IgD-negative memory B cell (primary cell): ENCODE results near the gene GPR82. TPM values are rescaled to one million over a fixed set of nuclear protein-coding genes. Genes with fewer than 3 reads are reported as not detected.
"Not testable (repeated sequence)": the region's sequence is repeated elsewhere in the genome, so short reads cannot be mapped to it uniquely, and the experiment has no call there.

Experiments used
- H3K27ac Mint-ChIP-seq, 3 donors: one replicate each; pipeline ENCODE4 v1.8.0; 2020 to 2022; ENCODE audit warnings: mild to moderate bottlenecking in 3 of 3, mixed read lengths in 3 of 3, moderate library complexity in 1 of 3
- H3K27me3 Mint-ChIP-seq: one replicate; pipeline ENCODE4 v1.8.0; 2021; ENCODE audit warnings: mixed read lengths
- H3K36me3 Mint-ChIP-seq: one replicate; pipeline ENCODE4 v1.8.0; 2020; ENCODE audit warnings: mild to moderate bottlenecking, mixed read lengths
- H3K4me1 Mint-ChIP-seq, 3 donors: one replicate each; pipeline ENCODE4 v1.8.0; 2020 to 2022; ENCODE audit warnings: mixed read lengths in 3 of 3, mild to moderate bottlenecking in 1 of 3
- H3K4me3 Mint-ChIP-seq, 4 donors: one replicate each; pipeline ENCODE4 v1.8.0; 2020 to 2022; ENCODE audit warnings: mild to moderate bottlenecking in 4 of 4, mixed read lengths in 4 of 4, moderate library complexity in 3 of 4
- H3K9me3 Mint-ChIP-seq, 3 donors: one replicate each; pipeline ENCODE4 v1.8.0; 2020 to 2021; ENCODE audit warnings: mixed read lengths in 3 of 3, mild to moderate bottlenecking in 1 of 3
- polyA plus RNA-seq: library from polyadenylated mRNA; unstranded; fragments of 300-500 nt; fragmentation: Illumina TruSeq; gene quantifications from one replicate; pipeline ENCODE4 v1.2.3, GENCODE V29; 2021

GPR82 gene, protein sequence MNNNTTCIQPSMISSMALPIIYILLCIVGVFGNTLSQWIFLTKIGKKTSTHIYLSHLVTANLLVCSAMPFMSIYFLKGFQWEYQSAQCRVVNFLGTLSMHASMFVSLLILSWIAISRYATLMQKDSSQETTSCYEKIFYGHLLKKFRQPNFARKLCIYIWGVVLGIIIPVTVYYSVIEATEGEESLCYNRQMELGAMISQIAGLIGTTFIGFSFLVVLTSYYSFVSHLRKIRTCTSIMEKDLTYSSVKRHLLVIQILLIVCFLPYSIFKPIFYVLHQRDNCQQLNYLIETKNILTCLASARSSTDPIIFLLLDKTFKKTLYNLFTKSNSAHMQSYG
- 0.34 TPM for polyA plus RNA-seq

DNA sequence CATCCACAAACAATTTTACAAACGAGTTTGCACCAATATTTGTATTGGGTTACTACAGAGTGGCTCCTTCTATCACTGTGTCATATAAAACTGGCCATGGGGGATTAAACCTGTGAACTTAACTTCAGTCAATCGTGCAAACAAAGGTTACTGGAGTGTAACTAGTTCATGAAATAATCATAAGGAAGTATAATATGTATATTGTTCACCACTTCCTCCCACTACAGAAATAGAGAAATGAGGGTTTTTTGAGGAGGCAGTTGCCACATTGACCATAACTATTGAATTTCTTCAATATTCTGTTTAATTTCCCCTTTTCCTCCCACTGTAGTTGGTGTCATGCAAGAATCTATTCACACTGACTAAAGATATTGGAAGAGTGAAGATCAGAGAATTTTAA lies at the start of gene GPR82:
Gene GPR82, plus strand, starts transcription at position 356 of the 400 bp plus-strand sequence. CDS start 2,846 bp downstream, outside the sequence.
- Mint-ChIP-seq H3K9me3 (peaks cover 0 to 6% (median 2%) of the 10 kb centered on the region in 3 donors), H3K36me3 (no peaks in the 10 kb centered on the region), H3K27ac (no peak within 1 kb of the TSS), H3K27me3 (peaks cover 12% of the 10 kb centered on the region), H3K4me1 (peaks cover 24 to 48% (median 42%) of the 10 kb centered on the region in 3 donors), H3K4me3 (peak within 1 kb of the TSS in 2 of 4 donors; percentile 47 to 48)

DNA sequence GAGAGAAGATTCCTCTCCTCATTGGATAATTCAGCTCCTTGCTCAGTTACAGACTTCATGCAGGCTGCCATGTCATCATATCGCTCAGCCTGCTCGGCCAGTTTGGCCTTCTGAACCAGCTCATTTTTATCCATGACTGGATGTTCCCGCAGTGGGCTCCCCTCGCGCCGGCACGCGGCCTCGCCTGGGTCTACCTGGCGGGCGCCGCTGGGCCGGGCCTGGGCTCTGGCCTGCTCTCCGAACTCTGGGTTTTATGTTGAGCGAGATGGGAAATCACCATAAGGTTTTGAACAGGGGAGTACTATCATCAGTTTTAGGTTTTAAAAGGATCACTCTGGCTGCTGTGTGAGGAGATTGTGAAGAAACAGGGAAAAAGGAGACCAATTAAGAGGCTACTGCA lies 47.6 kb upstream of the GPR82 start:
- H3K27ac Mint-ChIP-seq: not testable (repeated sequence)

DNA sequence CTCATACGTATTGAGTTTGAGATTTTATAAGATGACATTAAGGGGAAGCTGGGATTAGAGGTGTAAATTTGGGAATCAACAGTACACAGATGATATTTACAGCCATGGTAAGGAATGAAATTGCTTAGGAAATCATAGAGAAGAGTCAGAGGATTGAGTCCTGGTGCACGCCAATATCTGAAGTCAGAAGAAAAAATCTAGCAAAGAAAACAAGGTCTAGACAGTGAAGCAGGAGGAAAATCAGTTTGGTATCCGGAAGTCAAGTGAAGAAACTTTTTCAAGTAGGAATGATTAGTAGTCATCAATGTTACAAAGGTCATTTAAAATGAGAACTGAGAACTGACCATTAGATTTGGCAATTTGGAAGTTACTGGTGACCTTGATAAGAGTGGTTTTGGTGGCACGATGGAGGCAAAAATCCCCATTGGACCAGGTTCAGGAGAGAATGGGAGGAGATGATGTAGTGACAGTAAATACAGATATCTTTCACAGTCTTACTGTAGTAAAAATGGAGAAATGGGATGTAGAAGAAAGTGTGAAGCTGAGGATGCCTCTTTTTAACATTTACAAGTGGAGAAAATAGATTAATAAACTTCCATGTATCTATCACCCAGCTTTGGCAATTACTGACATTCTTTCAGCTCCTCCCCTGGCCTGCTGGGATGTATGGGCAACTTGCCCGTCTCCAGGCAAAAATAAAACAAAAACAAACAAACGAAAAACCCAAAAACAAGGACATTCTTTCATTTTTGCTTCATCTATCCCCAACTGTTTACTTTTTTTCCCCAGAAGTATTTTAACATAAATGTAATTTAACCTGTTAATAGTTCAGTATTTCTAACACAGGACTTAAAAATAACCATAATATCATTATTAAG lies 46.6 kb upstream of the GPR82 start:
- Mint-ChIP-seq H3K4me1 (peaks cover 4 to 8% (median 8%) of the 10 kb centered on the region in 3 donors), H3K27ac (peak overlapping the region in 1 of 3 donors; percentile 9), H3K27me3 (no peaks in the 10 kb centered on the region), H3K9me3 (no peaks in the 10 kb centered on the region), H3K36me3 (peaks cover 6% of the 10 kb centered on the region), H3K4me3 (peak overlapping the region in 1 of 4 donors; percentile 59)

More for the DNA sequence above, 47.6 kb upstream of the GPR82 start:
- H3K4me1 Mint-ChIP-seq, H3K36me3 Mint-ChIP-seq, H3K9me3 Mint-ChIP-seq, H3K4me3 Mint-ChIP-seq, H3K27me3 Mint-ChIP-seq: not testable (repeated sequence)

DNA sequence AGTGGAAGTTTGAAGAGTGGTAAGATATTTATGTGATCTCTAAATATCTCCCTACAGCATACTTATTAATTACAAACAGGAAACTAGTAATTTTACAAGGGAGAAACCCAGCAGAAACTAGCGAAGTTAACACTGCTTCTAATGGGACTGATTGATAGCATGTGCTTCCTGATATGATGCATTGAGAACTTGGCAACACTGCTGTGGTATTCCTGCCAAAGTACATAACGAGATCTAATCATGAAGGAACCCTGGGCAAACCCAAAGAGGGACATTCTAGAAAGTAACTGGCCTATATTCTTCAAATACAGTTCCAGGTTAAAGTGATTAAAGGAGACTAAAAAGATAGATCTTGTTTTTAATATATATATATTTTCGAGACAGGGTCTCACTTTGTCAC lies 39.8 kb upstream of the GPR82 start:
- no peaks in the 10 kb centered on the region for H3K36me3 Mint-ChIP-seq
- H3K27me3 Mint-ChIP-seq: peaks cover 5% of the 10 kb centered on the region
- no peak overlapping the region for H3K4me3 Mint-ChIP-seq
- no peak overlapping the region for H3K27ac Mint-ChIP-seq
- no peaks in the 10 kb centered on the region for H3K9me3 Mint-ChIP-seq
- H3K4me1 Mint-ChIP-seq: peaks cover 15 to 34% (median 22%) of the 10 kb centered on the region in 3 donors

DNA sequence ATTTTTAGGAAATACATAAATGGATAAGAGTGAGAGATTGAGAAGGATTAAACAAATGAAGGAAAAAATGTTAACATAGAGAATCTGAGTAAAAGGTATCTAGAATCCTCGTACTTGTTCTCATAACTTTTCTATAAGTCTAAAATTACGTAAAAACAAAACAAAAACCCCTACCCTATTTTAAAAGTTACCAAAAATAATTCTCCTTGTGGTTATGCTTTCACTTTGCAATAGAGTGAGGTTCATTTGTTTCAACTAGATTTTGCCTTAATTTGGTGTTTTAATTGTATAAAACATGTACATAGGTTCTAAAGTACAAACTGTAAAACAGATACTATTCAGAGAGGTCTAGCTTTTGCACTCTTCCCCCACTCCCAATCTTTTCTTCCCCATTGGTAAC lies 39.0 kb upstream of the GPR82 start:
- Mint-ChIP-seq H3K4me3 (no peak overlapping the region), H3K4me1 (peaks cover 15 to 34% (median 22%) of the 10 kb centered on the region in 3 donors), H3K27ac (no peak overlapping the region), H3K27me3 (peaks cover 5% of the 10 kb centered on the region), H3K36me3 (no peaks in the 10 kb centered on the region), H3K9me3 (no peaks in the 10 kb centered on the region)

DNA sequence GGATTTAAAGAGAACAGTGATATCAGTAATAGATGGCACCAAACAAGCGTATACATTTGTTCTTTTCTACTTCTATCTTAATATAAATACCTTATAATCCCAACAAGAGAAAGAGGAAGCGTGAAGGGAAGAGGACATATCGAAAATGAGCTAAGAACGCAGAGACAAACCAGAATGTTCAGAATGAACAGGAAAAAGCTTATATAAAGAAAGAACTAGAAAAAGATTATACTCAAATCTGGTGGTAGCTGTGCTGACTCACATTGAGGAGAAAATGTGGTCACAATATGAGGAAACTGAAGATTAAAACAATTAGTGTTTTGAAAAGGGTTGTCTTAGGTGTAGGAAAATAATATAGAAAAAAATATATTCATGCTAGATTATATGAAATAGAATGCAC lies 37.2 kb upstream of the GPR82 start:
- Mint-ChIP-seq H3K27me3 (peaks cover 5% of the 10 kb centered on the region), H3K27ac (no peak overlapping the region), H3K9me3 (no peaks in the 10 kb centered on the region), H3K4me3 (no peak overlapping the region), H3K4me1 (peaks cover 15 to 39% (median 26%) of the 10 kb centered on the region in 3 donors), H3K36me3 (no peaks in the 10 kb centered on the region)

DNA sequence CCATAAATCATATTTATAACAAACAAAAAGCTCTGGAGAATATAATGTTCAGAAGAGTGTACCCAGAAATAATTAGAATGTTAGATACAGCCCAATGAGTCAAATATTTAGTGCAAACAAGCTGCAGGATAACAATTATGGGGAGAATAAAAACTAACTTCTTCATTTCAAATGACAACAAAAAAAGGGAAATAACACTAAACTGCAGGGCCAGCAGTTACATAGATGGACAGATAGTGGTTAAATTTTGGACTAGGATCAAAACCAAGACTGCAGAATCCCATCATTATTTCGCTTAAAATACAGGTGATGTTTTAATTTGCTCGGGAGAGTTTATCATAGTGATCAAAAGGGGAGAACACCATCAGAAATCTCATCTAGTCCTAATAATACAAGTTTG lies 35.8 kb upstream of the GPR82 start:
- H3K4me1 Mint-ChIP-seq: peaks cover 26 to 53% (median 32%) of the 10 kb centered on the region in 3 donors
- H3K36me3 Mint-ChIP-seq: no peaks in the 10 kb centered on the region
- H3K4me3 Mint-ChIP-seq: no peak overlapping the region
- H3K27me3 Mint-ChIP-seq: peaks cover 5% of the 10 kb centered on the region
- no peaks in the 10 kb centered on the region for H3K9me3 Mint-ChIP-seq
- no peak overlapping the region for H3K27ac Mint-ChIP-seq

DNA sequence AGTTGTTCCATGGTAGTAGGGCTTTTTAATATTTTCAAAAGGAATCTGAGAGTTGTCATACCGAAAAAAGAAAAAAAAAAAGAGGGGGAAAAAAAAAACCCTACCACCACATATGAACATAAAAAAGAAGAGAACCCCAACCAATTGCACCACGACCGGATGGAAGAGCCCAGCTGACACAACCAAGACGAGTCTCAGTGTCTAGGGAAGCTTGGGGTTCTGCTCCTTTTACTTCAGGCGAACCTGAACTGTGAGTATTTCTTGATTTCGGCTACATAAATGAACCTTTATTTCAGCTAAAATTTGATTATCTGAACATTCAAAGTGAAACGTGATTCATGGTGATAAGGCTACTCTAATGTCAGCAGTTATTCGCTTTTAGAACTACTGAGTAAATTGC lies 35.1 kb upstream of the GPR82 start, which contains the start of gene GPR34:
Gene GPR34, plus strand, starts transcription at position 139 of the 400 bp plus-strand sequence. CDS start 6,661 bp downstream, outside the sequence.
- H3K36me3 Mint-ChIP-seq: no peaks in the 10 kb centered on the region
- no peak within 1 kb of the TSS for H3K27ac Mint-ChIP-seq
- peaks cover 6% of the 10 kb centered on the region for H3K27me3 Mint-ChIP-seq
- peak within 1 kb of the TSS in 2 of 4 donors; percentile 63 to 73 for H3K4me3 Mint-ChIP-seq
- no peaks in the 10 kb centered on the region for H3K9me3 Mint-ChIP-seq
- peaks cover 31 to 55% (median 36%) of the 10 kb centered on the region in 3 donors for H3K4me1 Mint-ChIP-seq

DNA sequence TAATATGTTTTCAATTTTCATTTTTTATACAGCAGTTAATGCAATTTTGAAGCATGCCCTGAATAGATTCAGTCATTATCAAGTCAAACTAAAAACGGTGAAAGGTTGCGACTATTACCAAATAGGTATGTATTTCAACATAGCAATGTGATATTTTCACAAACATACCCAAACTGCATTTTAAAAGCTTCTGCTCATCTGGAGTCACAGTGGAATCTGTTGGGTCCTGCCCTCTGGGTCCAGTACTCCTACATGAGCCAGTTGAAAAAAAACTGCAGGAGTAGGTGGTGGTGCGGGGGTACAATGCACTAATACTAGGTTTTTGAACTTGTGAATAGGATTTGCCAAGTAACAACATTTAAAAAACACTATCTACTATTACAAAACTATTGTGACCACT lies 34.3 kb upstream of the GPR82 start:
- H3K4me1 Mint-ChIP-seq: peaks cover 33 to 53% (median 36%) of the 10 kb centered on the region in 3 donors
- H3K9me3 Mint-ChIP-seq: no peaks in the 10 kb centered on the region
- no peak overlapping the region for H3K4me3 Mint-ChIP-seq
- H3K36me3 Mint-ChIP-seq: no peaks in the 10 kb centered on the region
- H3K27ac Mint-ChIP-seq: no peak overlapping the region
- H3K27me3 Mint-ChIP-seq: peaks cover 2% of the 10 kb centered on the region

DNA sequence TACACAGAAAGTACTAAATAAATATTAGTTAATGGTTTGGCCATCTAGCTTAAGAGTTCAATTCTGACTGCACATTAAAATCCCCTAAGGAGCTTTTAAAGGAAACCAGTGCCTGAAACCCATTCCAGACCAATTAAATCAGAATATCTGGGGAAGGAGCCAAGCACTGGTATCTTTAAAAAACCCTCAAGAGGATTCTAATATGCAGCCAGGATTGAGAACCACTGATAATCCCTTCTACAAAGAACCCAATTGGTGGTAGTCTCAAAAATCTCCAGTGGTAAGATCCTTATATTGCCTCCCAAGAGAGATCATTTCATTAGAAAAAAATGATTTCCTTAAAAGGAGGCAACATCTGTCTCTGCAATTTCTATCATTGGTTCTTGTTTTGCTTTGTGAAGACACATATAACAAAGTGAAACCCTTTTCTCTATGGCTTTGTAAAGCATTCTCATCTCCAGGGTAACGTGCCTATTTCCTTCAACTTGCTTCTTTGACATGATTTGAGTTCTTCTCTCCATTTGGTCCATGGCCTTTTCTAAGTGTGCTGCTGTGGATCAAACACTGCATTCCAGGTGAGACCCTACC lies 31.7 kb upstream of the GPR82 start:
- H3K27ac Mint-ChIP-seq: peak overlapping the region in 1 of 3 donors; percentile 17
- H3K4me1 Mint-ChIP-seq: peaks cover 25 to 39% (median 28%) of the 10 kb centered on the region in 3 donors
- H3K27me3 Mint-ChIP-seq: peaks cover 2% of the 10 kb centered on the region
- H3K4me3 Mint-ChIP-seq: peak overlapping the region in 1 of 4 donors; percentile 1
- H3K36me3 Mint-ChIP-seq: no peaks in the 10 kb centered on the region
- no peaks in the 10 kb centered on the region for H3K9me3 Mint-ChIP-seq

DNA sequence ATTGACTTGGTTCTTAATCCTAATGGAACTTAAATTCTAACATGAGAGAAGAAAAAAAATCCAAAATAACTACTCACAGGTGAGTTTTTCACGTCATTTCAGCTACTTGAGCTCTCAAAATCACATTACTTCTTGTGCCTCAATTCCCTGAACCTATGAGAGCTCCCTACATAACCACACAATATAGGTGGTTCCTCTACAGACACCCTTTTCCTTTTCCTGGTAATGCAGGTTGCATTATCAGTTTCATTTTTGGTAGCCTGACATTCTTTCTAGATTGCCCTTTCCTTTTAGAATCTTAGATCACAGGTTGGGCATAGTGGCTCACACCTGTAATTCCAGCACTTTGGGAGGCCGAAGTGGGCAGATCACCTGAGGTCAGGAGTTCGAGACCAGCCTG lies 31.0 kb upstream of the GPR82 start:
- Mint-ChIP-seq H3K9me3 (no peaks in the 10 kb centered on the region), H3K27me3 (peaks cover 2% of the 10 kb centered on the region), H3K36me3 (no peaks in the 10 kb centered on the region), H3K27ac (peak overlapping the region in 1 of 3 donors; percentile 17), H3K4me1 (peaks cover 24 to 35% (median 27%) of the 10 kb centered on the region in 3 donors), H3K4me3 (peak overlapping the region in 1 of 4 donors; percentile 12)

DNA sequence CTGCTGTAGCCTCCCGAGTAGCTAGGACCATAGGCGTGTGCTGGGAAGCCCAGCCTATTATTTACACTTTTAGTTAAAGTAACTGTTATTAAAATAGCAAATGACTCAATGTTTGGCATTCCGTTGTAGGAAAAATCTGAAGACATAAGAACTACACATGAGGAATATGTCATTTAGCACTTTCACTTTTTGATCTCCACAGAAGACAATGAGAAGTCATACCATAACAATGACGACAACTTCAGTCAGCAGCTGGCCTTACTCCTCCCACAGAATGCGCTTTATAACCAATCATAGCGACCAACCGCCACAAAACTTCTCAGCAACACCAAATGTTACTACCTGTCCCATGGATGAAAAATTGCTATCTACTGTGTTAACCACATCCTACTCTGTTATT lies 28.6 kb upstream of the GPR82 start:
- no peak overlapping the region for H3K4me3 Mint-ChIP-seq
- H3K27me3 Mint-ChIP-seq: peaks cover 2% of the 10 kb centered on the region
- H3K36me3 Mint-ChIP-seq: no peaks in the 10 kb centered on the region
- H3K9me3 Mint-ChIP-seq: no peaks in the 10 kb centered on the region
- peaks cover 15 to 26% (median 18%) of the 10 kb centered on the region in 3 donors for H3K4me1 Mint-ChIP-seq
- H3K27ac Mint-ChIP-seq: no peak overlapping the region

DNA sequence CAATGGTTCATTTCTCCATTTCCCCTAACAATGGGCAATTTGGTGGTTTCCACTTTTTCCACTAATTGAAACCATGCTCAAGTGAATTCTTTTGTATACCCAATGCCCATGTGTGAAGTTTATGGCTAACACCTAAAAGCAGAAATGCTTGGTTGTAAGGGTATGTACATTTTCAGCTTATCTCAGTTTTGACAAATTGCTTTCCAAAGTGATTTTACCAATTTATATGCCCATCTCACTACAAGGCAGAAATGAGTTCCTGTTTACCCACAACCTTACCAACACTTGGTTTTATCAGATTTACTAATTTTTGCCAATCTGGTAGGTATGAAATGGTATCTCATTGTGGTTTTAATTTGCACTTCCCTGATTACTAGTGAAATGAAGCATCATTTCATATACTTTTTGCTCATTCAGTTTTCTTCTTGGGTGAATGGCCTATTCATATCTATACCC lies 20.4 kb upstream of the GPR82 start:
- Mint-ChIP-seq H3K27ac (no peak overlapping the region), H3K9me3 (no peaks in the 10 kb centered on the region), H3K4me1 (peaks cover 24 to 36% (median 33%) of the 10 kb centered on the region in 3 donors), H3K27me3 (peaks cover 8% of the 10 kb centered on the region), H3K36me3 (peaks cover 3% of the 10 kb centered on the region), H3K4me3 (peak overlapping the region in 2 of 4 donors; percentile 10 to 33)

DNA sequence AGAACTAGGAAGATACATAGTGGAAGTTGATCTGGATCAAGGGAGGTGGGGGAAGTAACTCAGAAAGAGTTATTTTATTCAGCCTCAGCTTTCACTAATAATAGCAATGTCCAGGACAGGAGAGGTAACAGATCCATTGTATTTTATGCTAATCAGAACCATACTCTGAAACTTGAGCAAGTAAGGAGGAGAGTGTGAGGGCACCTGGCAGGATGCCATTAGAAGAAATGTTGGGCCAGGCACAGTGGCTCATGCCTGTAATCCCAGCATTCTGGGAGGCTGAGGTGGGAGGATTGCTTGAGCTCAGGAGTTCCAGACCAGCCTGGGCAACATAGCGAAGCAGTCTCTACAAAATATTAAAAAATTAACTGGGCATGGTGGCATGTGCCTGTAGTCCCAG lies 18.9 kb upstream of the GPR82 start:
- peaks cover 3% of the 10 kb centered on the region for H3K36me3 Mint-ChIP-seq
- peaks cover 28 to 44% (median 33%) of the 10 kb centered on the region in 3 donors for H3K4me1 Mint-ChIP-seq

More for the DNA sequence above, 18.9 kb upstream of the GPR82 start:
- peak overlapping the region in 1 of 3 donors; percentile 74 for H3K27ac Mint-ChIP-seq
- no peaks in the 10 kb centered on the region for H3K9me3 Mint-ChIP-seq
- peak overlapping the region in 2 of 4 donors; percentile 80 to 92 for H3K4me3 Mint-ChIP-seq
- H3K27me3 Mint-ChIP-seq: peaks cover 8% of the 10 kb centered on the region
